ENCODE results near the gene ATAD2B.

The ATAD2B gene

DNA sequence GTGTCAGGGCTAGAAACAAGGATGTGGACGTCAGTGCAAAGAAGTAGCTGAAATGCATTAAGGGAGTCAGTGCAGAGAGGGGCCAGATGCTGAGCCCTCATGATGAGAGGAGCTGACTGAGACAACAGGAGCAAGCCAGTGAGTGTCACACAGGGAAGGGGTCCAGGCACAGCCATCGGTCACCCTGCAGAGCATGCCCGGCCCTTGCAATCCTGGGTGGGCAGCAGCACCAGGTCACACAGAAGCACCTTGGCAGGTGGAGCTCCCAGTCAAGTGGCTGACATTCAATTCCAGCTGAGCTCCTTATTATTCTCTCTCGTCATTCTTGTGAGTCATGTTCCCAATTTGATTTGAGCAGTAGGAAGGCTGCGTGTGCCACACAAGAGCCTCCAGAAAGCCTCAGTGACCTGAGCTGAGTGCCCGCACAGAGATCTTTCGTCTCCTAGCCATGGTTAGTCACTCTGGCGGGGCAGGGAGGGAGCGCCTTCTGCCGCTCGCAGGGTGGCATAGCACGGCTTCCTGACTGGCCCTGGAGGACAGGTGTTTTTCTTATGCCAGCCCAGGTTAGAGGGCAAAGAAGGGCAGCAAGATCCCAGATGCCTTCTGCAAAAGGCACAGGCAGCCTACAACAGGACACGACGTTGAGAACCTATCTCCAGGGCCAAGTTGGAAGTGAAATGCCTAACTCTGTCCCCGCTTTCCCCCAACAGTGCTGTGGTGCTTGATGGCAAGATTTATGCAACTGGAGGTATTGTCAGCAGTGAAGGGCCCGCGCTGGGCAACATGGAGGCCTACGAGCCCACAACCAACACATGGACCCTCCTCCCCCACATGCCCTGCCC, 220.9 kb downstream of the ATAD2B start:
- ATAC-seq, result no peak
- TF ChIP-seq PPARA (CRISPR knock-in tag; IDR thresholded peaks at IDR 0.05; ENCODE audit: borderline replicate concordance), result no peak
- TF ChIP-seq ESRRG (CRISPR knock-in tag; IDR thresholded peaks at IDR 0.05), result no peak
- TF ChIP-seq PATZ1 (CRISPR knock-in tag; IDR thresholded peaks at IDR 0.05; ENCODE audit: borderline replicate concordance), result no peak
- TF ChIP-seq GLIS3 (CRISPR knock-in tag; IDR thresholded peaks at IDR 0.05), result no peak
- TF ChIP-seq SNAI2 (CRISPR knock-in tag; IDR thresholded peaks at IDR 0.05), result no peak
- TF ChIP-seq, protein P1, sequence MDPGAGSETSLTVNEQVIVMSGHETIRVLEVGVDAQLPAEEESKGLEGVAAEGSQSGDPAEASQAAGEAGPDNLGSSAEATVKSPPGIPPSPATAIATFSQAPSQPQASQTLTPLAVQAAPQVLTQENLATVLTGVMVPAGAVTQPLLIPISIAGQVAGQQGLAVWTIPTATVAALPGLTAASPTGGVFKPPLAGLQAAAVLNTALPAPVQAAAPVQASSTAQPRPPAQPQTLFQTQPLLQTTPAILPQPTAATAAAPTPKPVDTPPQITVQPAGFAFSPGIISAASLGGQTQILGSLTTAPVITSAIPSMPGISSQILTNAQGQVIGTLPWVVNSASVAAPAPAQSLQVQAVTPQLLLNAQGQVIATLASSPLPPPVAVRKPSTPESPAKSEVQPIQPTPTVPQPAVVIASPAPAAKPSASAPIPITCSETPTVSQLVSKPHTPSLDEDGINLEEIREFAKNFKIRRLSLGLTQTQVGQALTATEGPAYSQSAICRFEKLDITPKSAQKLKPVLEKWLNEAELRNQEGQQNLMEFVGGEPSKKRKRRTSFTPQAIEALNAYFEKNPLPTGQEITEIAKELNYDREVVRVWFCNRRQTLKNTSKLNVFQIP (CRISPR knock-in tag; IDR thresholded peaks at IDR 0.05; ENCODE audit: borderline replicate concordance, low read depth), result no peak
- no peak for TF ChIP-seq ZNF565 (CRISPR knock-in tag; conservative IDR thresholded peaks at IDR 0.05; ENCODE audit: low read depth)
- TF ChIP-seq ZNF70 (CRISPR knock-in tag; IDR thresholded peaks at IDR 0.05), result no peak
- TF ChIP-seq RARB (CRISPR knock-in tag; IDR thresholded peaks at IDR 0.05), result no peak
- no peak for TF ChIP-seq TOX (CRISPR knock-in tag; IDR thresholded peaks at IDR 0.05; ENCODE audit: borderline replicate concordance)
- no peak for TF ChIP-seq ZFP30 (CRISPR knock-in tag; IDR thresholded peaks at IDR 0.05)
- TF ChIP-seq, protein P2, sequence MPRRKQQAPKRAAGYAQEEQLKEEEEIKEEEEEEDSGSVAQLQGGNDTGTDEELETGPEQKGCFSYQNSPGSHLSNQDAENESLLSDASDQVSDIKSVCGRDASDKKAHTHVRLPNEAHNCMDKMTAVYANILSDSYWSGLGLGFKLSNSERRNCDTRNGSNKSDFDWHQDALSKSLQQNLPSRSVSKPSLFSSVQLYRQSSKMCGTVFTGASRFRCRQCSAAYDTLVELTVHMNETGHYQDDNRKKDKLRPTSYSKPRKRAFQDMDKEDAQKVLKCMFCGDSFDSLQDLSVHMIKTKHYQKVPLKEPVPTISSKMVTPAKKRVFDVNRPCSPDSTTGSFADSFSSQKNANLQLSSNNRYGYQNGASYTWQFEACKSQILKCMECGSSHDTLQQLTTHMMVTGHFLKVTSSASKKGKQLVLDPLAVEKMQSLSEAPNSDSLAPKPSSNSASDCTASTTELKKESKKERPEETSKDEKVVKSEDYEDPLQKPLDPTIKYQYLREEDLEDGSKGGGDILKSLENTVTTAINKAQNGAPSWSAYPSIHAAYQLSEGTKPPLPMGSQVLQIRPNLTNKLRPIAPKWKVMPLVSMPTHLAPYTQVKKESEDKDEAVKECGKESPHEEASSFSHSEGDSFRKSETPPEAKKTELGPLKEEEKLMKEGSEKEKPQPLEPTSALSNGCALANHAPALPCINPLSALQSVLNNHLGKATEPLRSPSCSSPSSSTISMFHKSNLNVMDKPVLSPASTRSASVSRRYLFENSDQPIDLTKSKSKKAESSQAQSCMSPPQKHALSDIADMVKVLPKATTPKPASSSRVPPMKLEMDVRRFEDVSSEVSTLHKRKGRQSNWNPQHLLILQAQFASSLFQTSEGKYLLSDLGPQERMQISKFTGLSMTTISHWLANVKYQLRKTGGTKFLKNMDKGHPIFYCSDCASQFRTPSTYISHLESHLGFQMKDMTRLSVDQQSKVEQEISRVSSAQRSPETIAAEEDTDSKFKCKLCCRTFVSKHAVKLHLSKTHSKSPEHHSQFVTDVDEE (CRISPR knock-in tag; IDR thresholded peaks at IDR 0.05), result no peak
- TF ChIP-seq BACH2 (CRISPR knock-in tag; IDR thresholded peaks at IDR 0.05; ENCODE audit: borderline replicate concordance), result no peak
- no peak for TF ChIP-seq CREB5 (CRISPR knock-in tag; IDR thresholded peaks at IDR 0.05; ENCODE audit: low read depth)
- no peak for TF ChIP-seq ARNTL (CRISPR knock-in tag; IDR thresholded peaks at IDR 0.05; ENCODE audit: borderline replicate concordance, low read depth)
- no peak for TF ChIP-seq ZC3H10 (CRISPR knock-in tag; IDR thresholded peaks at IDR 0.05)
- no peak for TF ChIP-seq ZFP3 (CRISPR knock-in tag; IDR thresholded peaks at IDR 0.05)

- TF ChIP-seq ZC3H10 (CRISPR knock-in tag; IDR thresholded peaks at IDR 0.05) (no peak), OSR1 (CRISPR knock-in tag; IDR thresholded peaks at IDR 0.05) (no peak), SNAI2 (CRISPR knock-in tag; IDR thresholded peaks at IDR 0.05) (no peak), ZNF8 (CRISPR knock-in tag; IDR thresholded peaks at IDR 0.05) (no peak), ZFP3 (CRISPR knock-in tag; IDR thresholded peaks at IDR 0.05) (no peak), BACH2 (CRISPR knock-in tag; IDR thresholded peaks at IDR 0.05; ENCODE audit: borderline replicate concordance) (no peak), RARB (CRISPR knock-in tag; IDR thresholded peaks at IDR 0.05) (no peak), ARNTL (CRISPR knock-in tag; IDR thresholded peaks at IDR 0.05; ENCODE audit: borderline replicate concordance, low read depth) (no peak), ESRRG (CRISPR knock-in tag; IDR thresholded peaks at IDR 0.05) (no peak)
- TF ChIP-seq, protein P1 (CRISPR knock-in tag; IDR thresholded peaks at IDR 0.05; ENCODE audit: borderline replicate concordance, low read depth), result no peak
- no peak for ATAC-seq
Observed at GRCh38 chr2:23703583-23704385, 223.1 kb downstream of the ATAD2B start.
